NCI-H146 treated with DMSO at 0.1 percent for 48 hours (cell line): ENCODE measurements around the gene OR4P4.

Experiments used
- DNase-seq: peaks from one replicate; lab custom pipeline; 2025; ENCODE audit not compliant: unreplicated experiment; lab: John Stamatoyannopoulos, UW

The OR4P4 gene

GRCh38 chr11:55634813-55635212 is at the start of gene OR4P4:
Gene OR4P4, plus strand, starts transcription at chr11:55635113.
- no peak for DNase-seq

DNA sequence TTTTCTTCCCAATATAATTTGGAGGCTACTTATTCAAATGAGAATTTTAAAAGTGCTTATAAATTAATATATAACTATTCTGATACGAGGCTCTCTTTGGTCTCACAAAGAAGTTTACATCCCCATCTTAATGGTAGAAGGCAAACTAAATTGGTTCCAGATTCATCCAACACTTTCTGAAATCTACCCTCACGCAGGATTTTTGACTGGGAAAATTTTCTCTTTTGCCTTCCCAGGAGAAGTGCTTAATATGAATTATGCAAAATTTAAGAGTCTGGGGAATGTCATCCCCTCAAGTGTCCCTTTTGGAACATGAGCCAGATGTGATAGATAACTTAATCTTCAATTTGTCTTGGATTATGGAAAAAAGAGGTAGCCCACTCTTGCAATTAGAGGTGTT is 27.4 kb upstream of the OR4P4 start, which contains the start of gene OR4C11:
Gene OR4C11, minus strand, starts transcription at position 101 of the 400 bp plus-strand sequence. CDS start 3,272 bp downstream, outside the sequence.
- no peak for DNase-seq

GRCh38 chr11:55624531-55624930 is 10.4 kb upstream of the OR4P4 start:
- DNase-seq, result no peak

GRCh38 chr11:55648027-55648426 is 13.1 kb downstream of the OR4P4 start, which contains the start of gene OR4S2:
Gene OR4S2, plus strand, starts transcription at chr11:55648327. Its CDS starts 2,577 bp downstream, at chr11:55650904.
- no peak for DNase-seq

DNA sequence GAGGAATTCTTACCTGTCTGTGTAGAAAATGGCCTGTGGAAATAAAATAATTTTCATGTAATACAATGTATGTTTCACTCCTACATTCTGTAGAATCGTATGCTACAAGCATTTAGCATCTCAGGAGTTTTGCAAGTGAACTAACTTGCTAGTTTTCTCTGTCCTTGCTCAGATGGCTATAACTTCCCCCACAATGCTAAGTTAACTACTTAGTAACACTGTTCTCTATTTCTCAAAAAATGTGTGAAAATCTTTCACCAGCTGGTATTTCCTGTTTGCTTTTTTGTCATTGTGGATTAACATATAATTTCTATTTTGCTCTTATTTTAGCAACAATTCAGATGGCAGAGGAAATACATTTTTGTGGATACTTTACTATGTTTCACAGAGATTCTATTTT is 17.6 kb downstream of the OR4P4 start:
- no peak for DNase-seq

GRCh38 chr11:55655096-55655495 is 20.2 kb downstream of the OR4P4 start:
- no peak for DNase-seq

DNA sequence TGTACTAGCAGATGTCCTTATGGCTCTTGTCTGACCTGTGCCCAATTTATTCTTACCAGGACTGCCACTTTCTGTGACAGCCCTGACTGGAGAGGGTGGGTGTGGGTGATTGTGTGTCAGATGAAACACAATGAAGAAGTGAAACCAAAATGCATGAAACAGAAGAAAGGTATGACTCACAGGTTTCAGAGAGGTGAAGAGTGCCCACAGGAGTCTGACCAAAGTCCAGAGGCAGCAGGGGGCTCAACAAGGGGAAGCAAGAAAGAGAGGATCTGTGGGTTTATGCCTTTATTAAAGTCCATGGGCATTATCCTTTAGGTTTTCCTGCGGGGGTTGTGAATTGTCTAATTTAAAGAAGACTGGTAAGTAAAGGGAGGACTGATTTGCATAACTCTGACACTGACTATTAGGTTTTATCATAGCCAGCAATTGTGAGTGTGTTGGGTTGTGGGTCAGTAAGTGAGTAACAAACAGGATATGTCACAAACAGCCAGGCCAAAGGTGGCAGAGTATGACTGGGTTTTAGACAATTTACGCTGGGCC is 23.2 kb downstream of the OR4P4 start:
- no peak for DNase-seq

DNA sequence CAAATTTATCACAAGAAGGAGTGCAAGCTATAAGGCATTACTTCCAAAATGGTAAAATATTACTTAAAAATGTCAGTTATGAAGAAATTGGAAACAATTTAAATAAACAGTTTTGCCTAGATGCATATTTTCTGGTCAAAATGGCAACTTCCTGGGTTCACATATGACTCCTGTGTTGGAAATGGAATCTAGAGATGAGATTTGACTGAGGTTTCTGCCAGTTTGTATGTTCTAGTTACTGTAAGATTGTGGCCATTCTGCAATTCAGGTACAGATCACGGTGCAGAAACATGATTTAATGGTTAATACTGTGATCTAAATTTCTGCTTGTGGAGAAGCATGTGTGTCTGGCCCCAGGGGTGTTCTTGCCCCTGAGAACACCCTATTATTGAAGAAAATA is 23.7 kb downstream of the OR4P4 start:
- DNase-seq, result no peak

GRCh38 chr11:55661901-55662300 is 27.0 kb downstream of the OR4P4 start, which contains the start of gene OR4C6:
Gene OR4C6, plus strand, starts transcription at chr11:55662201. Its CDS starts 2,966 bp downstream, at chr11:55665167.
- no peak for DNase-seq

DNA sequence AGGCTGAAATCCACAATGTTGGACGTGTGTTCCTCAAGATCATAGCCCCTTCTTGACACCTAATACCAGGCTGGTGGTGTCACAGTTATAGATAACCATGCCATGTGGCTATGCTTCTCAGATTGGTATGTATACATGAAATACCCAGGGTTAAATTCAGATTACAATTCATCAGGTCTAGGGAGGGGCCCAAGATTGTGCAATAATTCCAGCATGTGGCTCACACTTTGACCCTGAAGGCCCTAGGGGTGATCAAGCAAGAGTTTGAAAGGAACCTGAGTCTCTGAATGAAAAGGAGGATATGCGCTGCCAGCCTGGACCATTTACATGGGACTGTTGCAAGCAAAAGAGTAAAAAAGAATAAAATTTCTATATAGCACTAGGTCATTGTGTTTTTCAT is 34.5 kb downstream of the OR4P4 start:
- DNase-seq, result no peak

GRCh38 chr11:55673860-55674259 is 38.9 kb downstream of the OR4P4 start:
- DNase-seq, result no peak
